Ramos (cell line): ENCODE results near the gene METTL13.

Source experiments
- in situ Hi-C: fragments of 300-500 bp; cut with MboI; formaldehyde crosslinking; loops from one replicate; pipeline ENCODE4 v1.14.3; 2022; ENCODE audit warnings: low sequenced_read_pairs; ENCODE audit not compliant: unreplicated experiment

The METTL13 gene

DNA sequence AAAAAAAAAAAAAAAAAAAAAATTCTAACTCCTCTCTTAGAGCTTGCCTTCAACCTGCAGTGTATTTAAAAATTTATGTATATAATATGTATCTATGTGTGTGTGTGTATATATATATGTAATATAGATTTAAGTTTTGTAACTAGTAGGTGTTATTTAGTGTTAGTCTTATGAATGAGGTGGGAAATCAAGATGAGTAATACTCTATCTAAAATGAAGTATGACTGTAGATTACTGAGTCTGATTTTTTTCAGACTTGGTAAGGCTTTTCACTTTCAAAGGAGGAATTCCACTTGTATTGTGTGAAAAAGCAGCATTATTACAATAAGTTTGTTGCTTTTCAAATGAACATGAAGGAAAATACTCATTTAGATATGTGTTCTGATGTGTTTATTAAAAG lies 54.4 kb downstream of the METTL13 start:
- in situ Hi-C loops, result no loop called here

DNA sequence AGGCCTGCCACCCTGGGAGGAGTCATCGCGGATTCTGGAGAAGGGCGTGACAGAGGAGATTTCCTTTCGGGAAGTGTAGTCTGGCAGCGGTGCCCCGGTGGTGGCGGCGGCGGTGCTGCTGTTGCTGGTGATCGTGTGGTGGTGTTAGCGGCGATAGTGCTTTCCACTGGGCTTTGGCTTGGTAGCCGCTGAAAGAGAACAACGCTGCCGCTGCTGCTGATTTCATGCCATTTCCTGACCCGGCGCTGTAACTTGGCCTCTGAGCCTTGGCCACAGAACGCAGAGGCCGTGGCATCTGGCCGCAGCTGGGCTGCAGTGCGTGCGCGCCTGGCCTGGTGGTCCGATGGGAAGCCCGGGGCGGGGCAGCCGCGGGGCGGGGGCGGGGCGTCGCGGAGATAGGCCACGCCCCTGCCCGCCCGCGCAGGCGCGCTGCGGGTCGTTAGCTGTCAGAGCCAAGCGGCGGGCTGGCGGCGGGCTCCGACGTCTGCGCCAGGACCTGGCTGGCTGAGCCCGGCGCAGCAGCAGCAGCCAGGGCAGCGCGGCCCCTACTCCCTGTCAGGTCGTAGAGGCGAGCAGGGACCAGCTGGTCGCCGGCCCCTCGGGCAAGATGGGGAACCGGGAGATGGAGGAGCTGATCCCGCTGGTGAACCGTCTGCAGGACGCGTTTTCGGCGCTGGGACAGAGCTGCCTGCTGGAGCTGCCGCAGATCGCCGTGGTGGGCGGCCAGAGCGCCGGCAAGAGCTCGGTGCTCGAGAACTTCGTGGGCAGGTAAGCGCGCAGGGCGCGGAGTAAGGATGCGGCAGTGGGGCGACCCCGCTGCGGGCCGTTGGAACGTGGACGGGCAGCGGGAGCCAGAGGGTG lies 59.8 kb downstream of the METTL13 start, which contains the start of gene DNM3:
Gene DNM3, plus strand, starts transcription at position 449 of the 861 bp plus-strand sequence. Its CDS starts 159 bp downstream, at position 608.
- in situ Hi-C loops, result no loop called here

DNA sequence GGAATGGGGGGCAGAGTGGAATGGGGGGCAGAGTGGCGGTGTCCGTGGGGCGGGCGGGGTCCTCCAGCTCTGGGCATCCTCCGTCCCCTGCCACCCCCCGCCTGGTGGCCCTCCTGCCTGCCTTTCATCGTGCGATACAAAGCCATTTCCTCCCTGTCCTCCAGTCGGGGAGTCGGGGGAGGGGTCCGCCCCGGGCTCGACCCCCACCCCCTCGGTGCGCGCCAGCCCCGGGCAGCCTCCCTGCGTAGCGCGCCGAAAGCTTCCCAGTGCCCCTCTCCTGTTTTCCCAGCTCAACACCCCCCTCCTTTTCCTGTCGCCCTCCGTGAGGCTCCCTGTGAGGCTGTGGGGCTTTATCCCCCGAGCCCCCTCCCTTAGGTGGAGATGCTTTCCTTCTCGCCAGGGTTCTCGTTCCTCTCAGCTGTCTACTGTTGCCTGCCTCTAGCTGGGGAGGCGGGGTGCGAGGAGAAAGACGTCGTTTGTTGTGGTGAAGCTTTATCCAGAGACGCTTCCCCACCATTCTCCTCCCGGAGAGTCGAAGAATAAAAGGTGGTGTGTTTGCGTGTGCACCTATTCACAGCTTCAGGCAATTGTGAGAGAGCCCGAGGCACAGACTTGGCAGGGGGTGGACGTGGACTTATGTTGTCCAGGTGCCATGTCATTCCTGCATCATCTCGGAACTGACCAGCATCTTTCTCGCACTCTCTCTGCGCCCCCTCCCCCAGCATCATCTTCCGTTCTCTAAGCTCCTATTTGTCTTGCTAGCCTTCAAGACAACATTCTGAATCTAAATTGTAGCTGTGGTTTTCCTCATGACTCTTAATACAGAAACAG lies 60.7 kb downstream of the METTL13 start:
- in situ Hi-C loops, result no loop called here

DNA sequence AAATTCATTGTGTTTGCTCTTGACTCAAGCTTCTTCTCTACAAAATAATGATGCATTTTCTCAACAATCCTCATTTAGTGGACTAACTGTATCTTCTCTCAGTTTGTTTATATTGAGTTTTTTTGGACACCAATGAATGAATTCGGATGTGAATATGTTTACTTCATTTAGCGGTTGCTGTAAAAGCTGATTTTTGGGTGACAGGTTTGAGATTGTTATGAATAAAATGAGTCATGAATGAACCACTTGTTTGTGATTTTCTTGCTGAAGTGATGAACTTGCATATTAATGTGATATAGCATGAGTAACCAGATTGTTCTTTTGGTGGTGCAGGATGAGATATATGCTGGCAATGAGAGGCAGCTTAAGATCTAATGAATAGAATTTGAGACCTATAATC lies 62.9 kb downstream of the METTL13 start:
- in situ Hi-C loops, result no loop called here

DNA sequence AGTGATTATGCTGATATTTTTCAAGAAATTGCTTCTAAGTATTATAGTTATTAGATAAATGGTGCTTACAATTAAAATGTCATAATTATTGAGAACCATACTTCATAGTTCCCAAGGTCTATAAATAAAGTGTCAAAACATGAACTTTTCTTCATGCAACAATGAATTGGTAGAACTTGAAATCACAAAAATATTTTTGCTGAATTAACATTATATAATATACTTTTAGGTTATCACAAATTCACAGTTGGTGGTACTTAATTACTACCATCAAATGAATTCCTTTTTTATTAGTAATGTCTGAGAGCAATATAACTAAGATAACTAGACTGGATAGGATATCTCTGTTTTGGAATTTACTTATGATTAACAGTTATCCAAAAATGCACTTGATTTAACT lies 64.5 kb downstream of the METTL13 start:
- in situ Hi-C loops, result no loop called here
